ENCODE results near the gene L3MBTL4.
"Not testable (repeated sequence)": the region's sequence is repeated elsewhere in the genome, so short reads cannot be mapped to it uniquely, and the experiment has no call there.

Gene L3MBTL4

GRCh38 chr18:6047596-6047995 lies 367.1 kb downstream of the L3MBTL4 start:
- not testable (repeated sequence) for DNase-seq

- no peak for DNase-seq
Measured at GRCh38 chr18:6044773-6045172, 369.9 kb downstream of the L3MBTL4 start.

GRCh38 chr18:6044319-6044718 lies 370.4 kb downstream of the L3MBTL4 start:
- DNase-seq: no peak

GRCh38 chr18:6039055-6039454 lies 375.7 kb downstream of the L3MBTL4 start:
- no peak for DNase-seq

GRCh38 chr18:6031442-6031841 lies 383.3 kb downstream of the L3MBTL4 start:
- DNase-seq: no peak

- DNase-seq: no peak
Measured at GRCh38 chr18:6031002-6031401, 383.7 kb downstream of the L3MBTL4 start.

GRCh38 chr18:6024745-6025248 lies 389.9 kb downstream of the L3MBTL4 start:
- DNase-seq: no peak

GRCh38 chr18:6023551-6023950 lies 391.2 kb downstream of the L3MBTL4 start:
- no peak for DNase-seq

GRCh38 chr18:6022845-6023244 lies 391.9 kb downstream of the L3MBTL4 start:
- no peak for DNase-seq

GRCh38 chr18:6022074-6022444 lies 392.7 kb downstream of the L3MBTL4 start:
- DNase-seq: no peak

- no peak for DNase-seq
Measured at GRCh38 chr18:6021306-6022073, 393.2 kb downstream of the L3MBTL4 start.

GRCh38 chr18:6018671-6019070 lies 396.0 kb downstream of the L3MBTL4 start:
- no peak for DNase-seq

GRCh38 chr18:6017171-6017570 lies 397.5 kb downstream of the L3MBTL4 start:
- DNase-seq: no peak

GRCh38 chr18:6015364-6015763 lies 399.3 kb downstream of the L3MBTL4 start:
- DNase-seq: no peak

- peak in 1 of 56 donors; percentile 20 for DNase-seq
Measured at GRCh38 chr18:6013171-6013810, 401.4 kb downstream of the L3MBTL4 start.

GRCh38 chr18:6010921-6011320 lies 403.8 kb downstream of the L3MBTL4 start:
- DNase-seq: no peak

GRCh38 chr18:6010284-6010683 lies 404.4 kb downstream of the L3MBTL4 start:
- DNase-seq: peak in 10 of 56 donors; percentile 4 to 53 (median 14)

GRCh38 chr18:6009756-6010155 lies 405.0 kb downstream of the L3MBTL4 start:
- no peak for DNase-seq

GRCh38 chr18:6004683-6005082 lies 410.0 kb downstream of the L3MBTL4 start:
- DNase-seq: no peak

- DNase-seq: no peak
Measured at GRCh38 chr18:6004119-6004518, 410.6 kb downstream of the L3MBTL4 start.

GRCh38 chr18:6001867-6002266 lies 412.8 kb downstream of the L3MBTL4 start:
- no peak for DNase-seq

GRCh38 chr18:5998907-5999306 lies 415.8 kb downstream of the L3MBTL4 start:
- DNase-seq: no peak

Measured in nucleus accumbens (tissue), 56 donors.